Epithelial cell of esophagus (primary cell): ENCODE results near the gene CHN2.

Experiments used
- DNase-seq: peaks from one replicate; pipeline ENCODE4 v3.0.0; 2010; ENCODE audit warnings: low read depth
- H3K4me3 ChIP-seq: 2 replicates; pipeline ENCODE4 v1.5.1; 2011; ENCODE audit warnings: mild to moderate bottlenecking, low read length, control low read depth
- CTCF ChIP-seq: IDR thresholded peaks from 2 replicates; pipeline ENCODE4 v1.5.1; 2011; ENCODE audit warnings: low read depth, mild to moderate bottlenecking, low read length, control low read depth, inconsistent platforms; ENCODE audit not compliant: insufficient read depth; ENCODE audit errors: missing control alignments

Gene CHN2

GRCh38 chr7:29391262-29391661 is 196.7 kb downstream of the CHN2 start:
- DNase-seq, result no peak
- no peak for TF ChIP-seq CTCF
- no peak overlapping the region for H3K4me3 ChIP-seq

- no peak for TF ChIP-seq CTCF
- no peak for DNase-seq
- no peak overlapping the region for H3K4me3 ChIP-seq
Observed at GRCh38 chr7:29394321-29394720, 199.7 kb downstream of the CHN2 start.

- no peak for TF ChIP-seq CTCF
- no peak overlapping the region for H3K4me3 ChIP-seq
- no peak for DNase-seq
Observed at GRCh38 chr7:29396563-29396962, 202.0 kb downstream of the CHN2 start.

- DNase-seq, result no peak
- no peak for TF ChIP-seq CTCF
- H3K4me3 ChIP-seq, result no peak overlapping the region
Observed at GRCh38 chr7:29397398-29397797, 202.8 kb downstream of the CHN2 start.

GRCh38 chr7:29398011-29398410 is 203.4 kb downstream of the CHN2 start:
- DNase-seq, result no peak
- no peak for TF ChIP-seq CTCF
- H3K4me3 ChIP-seq, result no peak overlapping the region

- H3K4me3 ChIP-seq, result no peak overlapping the region
- TF ChIP-seq CTCF, result no peak
- DNase-seq, result no peak
Observed at GRCh38 chr7:29400437-29400836, 205.9 kb downstream of the CHN2 start.

GRCh38 chr7:29401769-29402168 is 207.2 kb downstream of the CHN2 start:
- DNase-seq, result no peak
- TF ChIP-seq CTCF, result no peak
- no peak overlapping the region for H3K4me3 ChIP-seq
